Esophagus muscularis mucosa (tissue), 4 donors: ENCODE measurements around the gene SEC31A. TPM values are rescaled to one million over a fixed set of nuclear protein-coding genes. Genes with fewer than 3 reads are reported as not detected.

Experiments
- DNase-seq: peaks from one replicate; pipeline ENCODE4 v3.0.0-alpha.2; 2017; ENCODE audit errors: extremely low spot score
- H3K27ac ChIP-seq, 4 donors: fragments of 200-600 bp; sonication (generic); replicated peaks in 1 of 4; 1 replicate in 3 of 4; 2 replicates in 1 of 4; pipeline ENCODE4 v1.5.1; 2016 to 2019; ENCODE audit warnings: mild to moderate bottlenecking in 1 of 4
- H3K27me3 ChIP-seq, 4 donors: fragments of 200-600 bp; sonication (generic); one replicate each; pipeline versions ENCODE4 v1.5.1 to v1.6.0; 2016 to 2019
- H3K36me3 ChIP-seq, 4 donors: fragments of 200-600 bp; sonication (generic); one replicate each; pipeline ENCODE4 v1.5.1; 2016 to 2019
- H3K4me1 ChIP-seq, 4 donors: fragments of 200-600 bp; sonication (generic); one replicate each; pipeline ENCODE4 v1.5.1; 2016 to 2019
- H3K4me3 ChIP-seq, 4 donors: fragments of 200-600 bp; sonication (generic); 1 replicate in 2 of 4; 2 replicates in 2 of 4; pipeline ENCODE4 v1.5.1; 2016 to 2019; ENCODE audit warnings: mild to moderate bottlenecking in 4 of 4, moderate library complexity in 1 of 4
- H3K9me3 ChIP-seq, 4 donors: fragments of 200-600 bp; sonication (generic); 1 replicate in 3 of 4; 2 replicates in 1 of 4; pipeline ENCODE4 v1.5.1; 2016 to 2019
- EP300 ChIP-seq: sonication (generic); formaldehyde crosslinking; IDR thresholded peaks from one replicate; pipeline ENCODE4 v1.6.1; 2017; ENCODE audit warnings: antibody characterized with exemption
- POLR2A ChIP-seq: fragments of 450-650 bp; IDR thresholded peaks from one replicate; pipeline ENCODE4 v1.6.1; 2017; ENCODE audit warnings: antibody characterized with exemption, moderate library complexity, mild to moderate bottlenecking, low read depth
- POLR2AphosphoS5 ChIP-seq, 2 donors: sonication (generic); formaldehyde crosslinking; IDR thresholded peaks; one replicate each; pipeline ENCODE4 v1.6.1; 2017; ENCODE audit warnings: antibody characterized with exemption in 2 of 2
- WGBS: methylation state at CpG from one replicate; pipeline ENCODE4 v1.1.5; 2018; 5-methylcytosine and 5-hydroxymethylcytosine counted together
- intact Hi-C: fragments of 100-400 bp; cut with DNase I; formaldehyde crosslinking; loops from one replicate; pipeline ENCODE4 v1.15.1; 2023
- total RNA-seq, 4 donors: library from RNA; depleted of rRNA; stranded (reverse); fragments of >200 nt; gene quantifications; one replicate each; pipeline versions ENCODE4 v1.1.0 to v1.2.1, GENCODE V29; 2016
- TF ChIP-seq, protein P1 (sequence below), 3 experiments: fragments of 200-600 bp in 2 of 3; fragments of 450-650 bp in 1 of 3; sonication (generic) in 2 of 3; IDR thresholded peaks; one replicate each; pipeline ENCODE4 v1.5.1; 2017 to 2019; ENCODE audit warnings: antibody characterized with exemption in 3 of 3, mild to moderate bottlenecking in 2 of 3, moderate library complexity in 1 of 3

SEC31A gene
- total RNA-seq, 4 donors from 2014 or later, result 117 to 146 (median 131) TPM

GRCh38 chr4:82774711-82775171, 116.2 kb downstream of the SEC31A start:
- no peak overlapping the region for H3K4me3 ChIP-seq
- H3K27me3 ChIP-seq, result no peaks in the 10 kb centered on the region
- no peaks in the 10 kb centered on the region for H3K9me3 ChIP-seq
- peaks cover 0 to 6% (median 0%) of the 10 kb centered on the region in 4 donors for H3K36me3 ChIP-seq
- H3K4me1 ChIP-seq, result peaks cover 0 to 20% (median 8%) of the 10 kb centered on the region in 4 donors
- TF ChIP-seq, protein P1, sequence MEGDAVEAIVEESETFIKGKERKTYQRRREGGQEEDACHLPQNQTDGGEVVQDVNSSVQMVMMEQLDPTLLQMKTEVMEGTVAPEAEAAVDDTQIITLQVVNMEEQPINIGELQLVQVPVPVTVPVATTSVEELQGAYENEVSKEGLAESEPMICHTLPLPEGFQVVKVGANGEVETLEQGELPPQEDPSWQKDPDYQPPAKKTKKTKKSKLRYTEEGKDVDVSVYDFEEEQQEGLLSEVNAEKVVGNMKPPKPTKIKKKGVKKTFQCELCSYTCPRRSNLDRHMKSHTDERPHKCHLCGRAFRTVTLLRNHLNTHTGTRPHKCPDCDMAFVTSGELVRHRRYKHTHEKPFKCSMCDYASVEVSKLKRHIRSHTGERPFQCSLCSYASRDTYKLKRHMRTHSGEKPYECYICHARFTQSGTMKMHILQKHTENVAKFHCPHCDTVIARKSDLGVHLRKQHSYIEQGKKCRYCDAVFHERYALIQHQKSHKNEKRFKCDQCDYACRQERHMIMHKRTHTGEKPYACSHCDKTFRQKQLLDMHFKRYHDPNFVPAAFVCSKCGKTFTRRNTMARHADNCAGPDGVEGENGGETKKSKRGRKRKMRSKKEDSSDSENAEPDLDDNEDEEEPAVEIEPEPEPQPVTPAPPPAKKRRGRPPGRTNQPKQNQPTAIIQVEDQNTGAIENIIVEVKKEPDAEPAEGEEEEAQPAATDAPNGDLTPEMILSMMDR (IDR thresholded peaks at IDR 0.05), result no peak
- no peak for TF ChIP-seq EP300
- no peak for TF ChIP-seq POLR2A
- TF ChIP-seq POLR2AphosphoS5 (IDR thresholded peaks at IDR 0.05), result no peak
- intact Hi-C loops, result no loop called here
- H3K27ac ChIP-seq, result no peak overlapping the region
- no peak for DNase-seq
- 53% methylated on average over 3 of the region's 3 CpGs for WGBS

GRCh38 chr4:82773057-82773456, 117.9 kb downstream of the SEC31A start:
- Histone ChIP-seq H3K36me3 (peaks cover 0 to 6% (median 0%) of the 10 kb centered on the region in 4 donors), H3K4me1 (peaks cover 0 to 20% (median 8%) of the 10 kb centered on the region in 4 donors), H3K9me3 (no peaks in the 10 kb centered on the region), H3K4me3 (no peak overlapping the region), H3K27me3 (no peaks in the 10 kb centered on the region), H3K27ac (no peak overlapping the region)
- 86% methylated on average over 4 of the region's 4 CpGs for WGBS
- DNase-seq, result no peak
- no peak for TF ChIP-seq EP300
- TF ChIP-seq POLR2A, result no peak
- TF ChIP-seq, protein P1 (IDR thresholded peaks at IDR 0.05), result no peak
- TF ChIP-seq POLR2AphosphoS5 (IDR thresholded peaks at IDR 0.05), result no peak
- intact Hi-C loops, result no loop called here

DNA sequence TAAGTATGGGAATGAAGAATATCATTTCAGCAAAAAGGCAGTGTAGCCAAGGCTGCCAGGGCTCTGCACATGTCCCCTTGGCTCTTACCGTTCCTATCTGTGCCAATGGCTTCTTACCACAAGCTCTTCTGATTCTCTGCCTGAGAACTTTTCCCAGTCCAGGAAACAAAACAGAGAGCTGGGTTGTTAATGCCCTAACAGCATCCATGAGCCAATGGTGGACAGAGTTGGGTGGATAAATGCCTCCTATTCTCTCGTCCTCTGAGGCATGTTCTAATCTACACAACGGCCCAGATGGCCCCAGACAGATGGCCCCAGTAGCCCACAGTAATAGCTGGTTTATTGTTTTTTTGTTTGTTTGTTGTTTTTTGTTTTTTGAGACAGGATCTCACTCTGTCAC, 120.3 kb downstream of the SEC31A start:
- intact Hi-C loops, result no loop called here
- Histone ChIP-seq H3K4me1 (peaks cover 0 to 11% (median 8%) of the 10 kb centered on the region in 4 donors), H3K9me3 (peaks cover 0 to 3% (median 1%) of the 10 kb centered on the region in 4 donors), H3K27ac (no peak overlapping the region), H3K27me3 (no peaks in the 10 kb centered on the region), H3K36me3 (peaks cover 0 to 5% (median 0%) of the 10 kb centered on the region in 4 donors), H3K4me3 (no peak overlapping the region)
- TF ChIP-seq EP300 (no peak), POLR2A (no peak)
- 80% methylated on average over 3 of the region's 3 CpGs for WGBS
- no peak for DNase-seq

Other genes starting within 250 kb of the SEC31A start
- gene SCD5, start 92.4 kb downstream of the SEC31A start, total RNA-seq, result 10 to 100 TPM; 17.6 to 28.4 (median 22.9) TPM
- 1 to 10 TPM; 2.1 to 5.2 (median 2.9) TPM for gene THAP9, start 9.6 kb upstream of the SEC31A start, total RNA-seq
- gene LIN54, start 119.7 kb upstream of the SEC31A start, total RNA-seq, result 10 to 100 TPM in 1 of 4 donors, 1 to 10 TPM in 3; 8.6 to 10.6 (median 9.0) TPM
- 10 to 100 TPM; 54.8 to 63.7 (median 57.7) TPM for gene COPS4, start 144.0 kb upstream of the SEC31A start, total RNA-seq
- 1 to 10 TPM in 3 of 4 donors, under 1 TPM in 1; 0.78 to 3.5 (median 2.0) TPM for gene PLAC8, start 223.6 kb upstream of the SEC31A start, total RNA-seq